OCI-LY1 (cell line): ENCODE measurements around the gene ITGA1.

Source experiments
- CTCF ChIP-seq: fragments of 200-600 bp; sonication (generic), shearing (Covaris generic); IDR thresholded peaks from 2 replicates; pipeline ENCODE4 v1.5.1; 2017; ENCODE audit warnings: mild to moderate bottlenecking, antibody characterized with exemption, low read length, moderate library complexity, mixed read lengths
- EZH2 ChIP-seq: fragments of 200-600 bp; sonication (generic), shearing (Covaris generic); IDR thresholded peaks from 2 replicates; pipeline ENCODE4 v1.8.0; 2017; ENCODE audit warnings: borderline replicate concordance, mixed run types, mild to moderate bottlenecking, antibody characterized with exemption, low read length, moderate library complexity, mixed read lengths

GRCh38 chr5:52920929-52921328 lies 133.2 kb downstream of the ITGA1 start:
- TF ChIP-seq CTCF, result no peak
- no peak for TF ChIP-seq EZH2
